SU-DHL-6 (cell line): ENCODE data around the gene ETS1.
A peak's percentile ranks its signal among the peaks of the same experiment; 100 is the strongest.

Experiments used
- H2AFZ ChIP-seq: fragments of 200-600 bp; sonication (generic); 2 replicates; pipeline ENCODE4 v1.6.1; 2014; ENCODE audit warnings: low read depth, mild to moderate bottlenecking, moderate library complexity, mixed read lengths, antibody characterized with exemption, low read length; ENCODE audit not compliant: severe bottlenecking
- H3F3A ChIP-seq: fragments of 200-600 bp; shearing (Covaris generic); 2 replicates; pipeline ENCODE4 v1.6.0; 2016; ENCODE audit warnings: antibody characterized with exemption, mild to moderate bottlenecking; ENCODE audit not compliant: insufficient read depth
- H3K27ac ChIP-seq: fragments of 200-600 bp; sonication (generic); 2 replicates; pipeline ENCODE4 v1.5.1; 2016; ENCODE audit warnings: low read depth, mild to moderate bottlenecking, low read length, moderate library complexity, mixed read lengths
- H3K27me3 ChIP-seq: fragments of 200-600 bp; sonication (generic), shearing (Covaris generic); 2 replicates; pipeline ENCODE4 v1.6.0; 2014; ENCODE audit warnings: mild to moderate bottlenecking, low read length
- H3K36me3 ChIP-seq: fragments of 200-600 bp; sonication (generic); 2 replicates; pipeline ENCODE4 v1.6.1; 2014; ENCODE audit warnings: mild to moderate bottlenecking, low read length, mixed read lengths
- H3K4me2 ChIP-seq: fragments of 300-600, 200-600 bp; shearing (Covaris generic), sonication (generic); 2 replicates; pipeline ENCODE4 v1.6.0; 2014; ENCODE audit warnings: low read length, low read depth, mild to moderate bottlenecking; ENCODE audit not compliant: poor library complexity, severe bottlenecking
- H3K4me3 ChIP-seq: fragments of 200-600 bp; sonication (generic); 2 replicates; pipeline ENCODE4 v1.5.1; 2014; ENCODE audit warnings: antibody characterized with exemption, low read length, mild to moderate bottlenecking, mixed read lengths; ENCODE audit not compliant: insufficient read depth, poor library complexity, severe bottlenecking
- H3K79me2 ChIP-seq: fragments of 200-600 bp; sonication (generic); 2 replicates; pipeline ENCODE4 v1.6.1; 2014; ENCODE audit warnings: mild to moderate bottlenecking, low read length, moderate library complexity; ENCODE audit not compliant: insufficient read depth
- H3K9ac ChIP-seq: fragments of 200-600 bp; sonication (generic); 2 replicates; pipeline ENCODE4 v1.7.0; 2014; ENCODE audit warnings: mild to moderate bottlenecking, low read length
- H3K9me2 ChIP-seq: fragments of 200-600 bp; sonication (generic); replicated peaks from 2 replicates; pipeline ENCODE4 v1.6.1; 2014; ENCODE audit warnings: low read length; ENCODE audit not compliant: insufficient read depth
- H3K9me3 ChIP-seq: fragments of 200-600 bp; sonication (generic); 2 replicates; pipeline ENCODE4 v1.6.1; 2014; ENCODE audit warnings: low read length, mixed read lengths; ENCODE audit not compliant: insufficient read depth
- H4K20me1 ChIP-seq: fragments of 200-600 bp; sonication (generic); 2 replicates; pipeline ENCODE4 v1.6.1; 2014; ENCODE audit warnings: low read depth, mild to moderate bottlenecking, antibody characterized with exemption, low read length, moderate library complexity, mixed read lengths
- EZH2phosphoT487 ChIP-seq: fragments of 200-600 bp; sonication (generic), shearing (Covaris generic); conservative IDR thresholded peaks from 2 replicates; pipeline ENCODE4 v1.6.1; 2018; ENCODE audit warnings: mild to moderate bottlenecking, antibody characterized with exemption, low read length, moderate library complexity, mixed read lengths
- TF ChIP-seq, protein P1 (sequence below): fragments of 200-600 bp; sonication (generic); IDR thresholded peaks from one replicate; pipeline ENCODE4 v1.5.1; 2017; ENCODE audit warnings: antibody characterized with exemption, mild to moderate bottlenecking, low read length, moderate library complexity; ENCODE audit not compliant: insufficient read depth, poor library complexity, severe bottlenecking

The ETS1 gene

GRCh38 chr11:128473636-128474035, 113.7 kb downstream of the ETS1 start:
- Histone ChIP-seq H3K36me3 (peaks cover 21% of the 10 kb centered on the region; the same call in 1 of the 2 replicates), H3K27ac (peak overlapping the region; percentile 98), H4K20me1 (no peaks in the 10 kb centered on the region), H3K4me2 (peak overlapping the region; percentile 90), H3K9me3 (no peaks in the 10 kb centered on the region), H3K4me3 (no peak overlapping the region), H3K9me2 (no peaks in the 10 kb centered on the region), H3K27me3 (no peaks in the 10 kb centered on the region), H3F3A (peaks cover 89% of the 10 kb centered on the region), H2AFZ (no peak overlapping the region), H3K79me2 (peaks cover 47% of the 10 kb centered on the region), H3K9ac (peak overlapping the region; percentile 51)
- no peak for TF ChIP-seq EZH2phosphoT487
- TF ChIP-seq, protein P1, sequence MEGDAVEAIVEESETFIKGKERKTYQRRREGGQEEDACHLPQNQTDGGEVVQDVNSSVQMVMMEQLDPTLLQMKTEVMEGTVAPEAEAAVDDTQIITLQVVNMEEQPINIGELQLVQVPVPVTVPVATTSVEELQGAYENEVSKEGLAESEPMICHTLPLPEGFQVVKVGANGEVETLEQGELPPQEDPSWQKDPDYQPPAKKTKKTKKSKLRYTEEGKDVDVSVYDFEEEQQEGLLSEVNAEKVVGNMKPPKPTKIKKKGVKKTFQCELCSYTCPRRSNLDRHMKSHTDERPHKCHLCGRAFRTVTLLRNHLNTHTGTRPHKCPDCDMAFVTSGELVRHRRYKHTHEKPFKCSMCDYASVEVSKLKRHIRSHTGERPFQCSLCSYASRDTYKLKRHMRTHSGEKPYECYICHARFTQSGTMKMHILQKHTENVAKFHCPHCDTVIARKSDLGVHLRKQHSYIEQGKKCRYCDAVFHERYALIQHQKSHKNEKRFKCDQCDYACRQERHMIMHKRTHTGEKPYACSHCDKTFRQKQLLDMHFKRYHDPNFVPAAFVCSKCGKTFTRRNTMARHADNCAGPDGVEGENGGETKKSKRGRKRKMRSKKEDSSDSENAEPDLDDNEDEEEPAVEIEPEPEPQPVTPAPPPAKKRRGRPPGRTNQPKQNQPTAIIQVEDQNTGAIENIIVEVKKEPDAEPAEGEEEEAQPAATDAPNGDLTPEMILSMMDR: no peak

- no peaks in the 10 kb centered on the region for H3K9me3 ChIP-seq
- H3K27ac ChIP-seq: peak overlapping the region; percentile 98
- H2AFZ ChIP-seq: no peak overlapping the region
- TF ChIP-seq, protein P1: no peak
- no peak for TF ChIP-seq EZH2phosphoT487
- no peaks in the 10 kb centered on the region for H3K27me3 ChIP-seq
- H4K20me1 ChIP-seq: no peaks in the 10 kb centered on the region
- H3K4me2 ChIP-seq: peak overlapping the region; percentile 90
- peak overlapping the region; percentile 44 for H3K9ac ChIP-seq
- no peak overlapping the region for H3K4me3 ChIP-seq
- peaks cover 56% of the 10 kb centered on the region for H3K79me2 ChIP-seq
- peaks cover 21% of the 10 kb centered on the region; the same call in 1 of the 2 replicates for H3K36me3 ChIP-seq
- no peaks in the 10 kb centered on the region for H3K9me2 ChIP-seq
- H3F3A ChIP-seq: peaks cover 83% of the 10 kb centered on the region
Measured at GRCh38 chr11:128472128-128473089, 114.9 kb downstream of the ETS1 start.

DNA sequence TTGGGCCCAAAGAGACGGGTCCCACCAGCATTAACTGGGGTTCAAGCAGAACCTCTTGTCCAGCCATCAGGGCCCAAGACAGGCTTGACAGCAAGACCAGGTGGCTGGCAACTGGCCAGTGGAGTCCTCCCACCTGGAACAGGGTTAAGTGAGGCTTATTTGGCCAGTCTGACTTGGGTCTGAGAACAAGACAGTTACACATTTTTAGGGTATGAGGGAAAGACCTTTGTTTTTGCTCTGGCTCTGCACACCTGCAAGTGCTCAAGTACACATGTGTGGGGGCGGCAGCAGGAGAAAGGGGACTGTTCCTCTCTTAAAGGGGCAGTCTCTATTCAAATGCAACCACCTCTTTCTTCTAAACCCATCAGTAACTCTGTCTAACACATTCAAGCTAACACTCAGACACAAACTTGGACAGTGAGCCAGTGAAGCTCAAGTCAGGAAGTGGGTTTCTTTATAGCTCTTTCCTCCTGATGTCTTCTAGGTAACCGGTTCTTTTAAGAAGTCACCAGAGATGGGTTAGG, 116.2 kb downstream of the ETS1 start:
- no peak overlapping the region for H2AFZ ChIP-seq
- peaks cover 57% of the 10 kb centered on the region for H3K79me2 ChIP-seq
- no peaks in the 10 kb centered on the region for H3K9me3 ChIP-seq
- peak overlapping the region; percentile 90 for H3K4me2 ChIP-seq
- no peaks in the 10 kb centered on the region for H3K27me3 ChIP-seq
- no peaks in the 10 kb centered on the region for H4K20me1 ChIP-seq
- H3K36me3 ChIP-seq: peaks cover 14% of the 10 kb centered on the region; the same call in 1 of the 2 replicates
- TF ChIP-seq, protein P1: no peak
- no peak for TF ChIP-seq EZH2phosphoT487
- peaks cover 74% of the 10 kb centered on the region for H3F3A ChIP-seq
- peak overlapping the region; percentile 56 for H3K9ac ChIP-seq
- no peak overlapping the region for H3K4me3 ChIP-seq
- peak overlapping the region; percentile 98 for H3K27ac ChIP-seq
- no peaks in the 10 kb centered on the region for H3K9me2 ChIP-seq
